GM10266 (cell line): ENCODE measurements around the gene CARMIL1.

Source experiments
- DNase-seq: peaks from one replicate; pipeline ENCODE4 v3.0.0; 2012; ENCODE audit errors: extremely low spot score
- CTCF ChIP-seq: IDR thresholded peaks from 2 replicates; pipeline ENCODE4 v1.5.1; 2012; ENCODE audit warnings: mild to moderate bottlenecking, low read depth; ENCODE audit not compliant: control insufficient read depth, insufficient read depth; ENCODE audit errors: missing control alignments

The CARMIL1 gene

DNA sequence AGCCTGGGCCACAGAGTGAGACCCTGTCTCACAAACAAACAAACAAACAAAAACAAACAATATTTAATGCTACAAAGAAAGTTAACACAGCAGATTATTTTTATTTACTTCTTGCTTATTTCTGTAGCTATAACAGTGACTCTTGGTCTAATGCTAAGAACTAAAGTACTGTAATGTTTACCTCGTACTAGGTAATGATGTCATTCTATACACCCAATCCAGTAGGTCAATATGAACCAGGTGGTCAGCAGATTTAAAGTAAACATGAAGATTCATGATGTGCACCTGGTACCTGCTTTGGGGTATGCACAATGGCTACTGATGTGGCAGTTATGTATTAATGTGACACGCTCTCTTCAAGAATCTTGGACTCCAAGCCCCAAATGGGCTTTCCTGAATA, 36.6 kb upstream of the CARMIL1 start:
- TF ChIP-seq CTCF = no peak

DNA sequence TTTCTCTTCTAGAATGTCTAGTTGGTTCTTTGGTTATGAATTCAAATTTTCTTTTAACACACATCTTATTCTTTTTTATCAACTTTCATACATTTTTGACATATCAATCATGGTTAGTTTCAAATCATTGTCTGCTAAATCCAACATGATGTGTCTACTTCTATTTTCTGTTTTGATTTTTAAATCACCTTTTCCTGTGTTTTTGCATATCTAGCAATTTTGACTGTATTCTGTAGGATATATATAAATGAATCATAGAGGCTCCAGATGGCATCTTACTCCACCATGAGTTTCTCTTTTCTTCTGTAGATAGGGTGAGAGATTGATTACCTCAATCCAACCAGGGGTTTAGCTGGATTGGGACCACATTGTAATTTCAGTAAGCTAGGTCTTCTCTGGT, 34.3 kb upstream of the CARMIL1 start:
- TF ChIP-seq CTCF = no peak
- DNase-seq = no peak

More for the DNA sequence above, 36.6 kb upstream of the CARMIL1 start:
- no peak for DNase-seq

GRCh38 chr6:25248123-25248522, 31.1 kb upstream of the CARMIL1 start:
- DNase-seq = no peak
- TF ChIP-seq CTCF = no peak

- DNase-seq = no peak
- no peak for TF ChIP-seq CTCF
Observed at GRCh38 chr6:25249133-25249532, 30.0 kb upstream of the CARMIL1 start.

DNA sequence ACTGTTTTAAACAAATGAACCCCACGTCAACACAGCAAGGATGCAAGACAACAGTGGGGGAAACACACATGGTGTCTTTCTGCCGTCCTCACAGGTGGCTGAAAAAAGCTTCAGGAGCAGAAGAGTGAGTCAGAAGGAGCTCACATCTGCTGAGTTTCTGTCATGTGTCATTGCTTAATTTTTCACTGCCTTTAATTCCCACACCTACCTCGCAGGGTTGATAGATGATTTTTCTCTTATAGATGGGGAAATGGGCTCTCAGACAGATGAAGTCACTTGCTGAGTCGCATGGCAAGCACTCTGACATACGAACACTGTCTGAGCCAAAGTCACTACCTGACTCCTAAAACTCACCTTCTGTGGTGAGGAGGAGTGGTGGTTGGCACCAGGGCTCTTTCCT, 28.3 kb upstream of the CARMIL1 start:
- no peak for TF ChIP-seq CTCF
- peak; percentile 14 for DNase-seq

- no peak for DNase-seq
Observed at GRCh38 chr6:25251426-25251825, 27.7 kb upstream of the CARMIL1 start.

GRCh38 chr6:25253351-25253750, 25.8 kb upstream of the CARMIL1 start:
- DNase-seq = no peak
- TF ChIP-seq CTCF = no peak

More at GRCh38 chr6:25251426-25251825, 27.7 kb upstream of the CARMIL1 start:
- TF ChIP-seq CTCF = no peak

DNA sequence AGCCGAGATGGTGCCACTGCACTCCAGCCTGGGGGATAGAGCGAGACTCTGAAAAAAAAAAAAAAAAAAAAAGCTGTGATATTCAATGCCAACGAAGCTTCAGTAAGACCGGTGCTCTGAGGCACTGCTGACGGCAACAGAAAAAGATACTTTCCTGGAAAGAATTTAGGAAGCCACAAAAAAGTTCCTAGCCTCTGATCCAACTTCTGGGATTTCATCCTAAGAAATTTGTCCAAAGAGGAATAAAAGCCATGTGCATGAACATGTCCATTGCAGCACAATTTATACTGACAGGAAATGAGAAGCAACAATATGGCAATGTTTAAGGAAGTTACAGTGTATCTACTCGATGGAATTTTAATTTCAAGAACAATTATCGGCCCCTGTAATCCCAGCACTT, 24.5 kb upstream of the CARMIL1 start:
- no peak for TF ChIP-seq CTCF
- no peak for DNase-seq
